GM19239 (cell line): ENCODE results near the gene NINL.
"Not testable (repeated sequence)": the region's sequence is repeated elsewhere in the genome, so short reads cannot be mapped to it uniquely, and the experiment has no call there.

ENCODE experiments used
- DNase-seq: peaks from one replicate; pipeline ENCODE4 v3.0.0; 2011; ENCODE audit warnings: low spot score; ENCODE audit not compliant: insufficient read length
- FAIRE-seq: peaks from 2 replicates; lab custom pipeline; 2011; peaks lifted over from hg19 to GRCh38; lab: Jason Lieb, UNC

NINL gene

DNA sequence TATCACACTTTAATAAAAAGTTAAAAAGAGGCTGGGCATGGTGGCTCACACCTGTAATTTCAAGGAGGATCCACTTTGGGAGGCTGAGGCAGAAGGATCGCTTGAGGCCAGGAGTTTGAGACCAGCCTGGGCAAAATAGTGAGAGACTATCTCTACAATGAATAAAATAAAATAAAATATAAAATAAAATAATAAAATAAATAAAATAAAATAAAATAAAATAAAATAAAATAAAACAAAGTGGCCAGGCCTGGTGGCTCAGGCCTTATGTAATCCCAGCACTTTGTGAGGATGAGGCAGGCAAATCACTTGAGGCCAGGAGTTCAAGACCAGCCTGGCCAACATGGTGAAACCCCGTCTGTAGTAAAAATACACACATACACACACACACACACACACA lies 112.0 kb downstream of the NINL start:
- FAIRE-seq, DNase-seq: not testable (repeated sequence)

DNA sequence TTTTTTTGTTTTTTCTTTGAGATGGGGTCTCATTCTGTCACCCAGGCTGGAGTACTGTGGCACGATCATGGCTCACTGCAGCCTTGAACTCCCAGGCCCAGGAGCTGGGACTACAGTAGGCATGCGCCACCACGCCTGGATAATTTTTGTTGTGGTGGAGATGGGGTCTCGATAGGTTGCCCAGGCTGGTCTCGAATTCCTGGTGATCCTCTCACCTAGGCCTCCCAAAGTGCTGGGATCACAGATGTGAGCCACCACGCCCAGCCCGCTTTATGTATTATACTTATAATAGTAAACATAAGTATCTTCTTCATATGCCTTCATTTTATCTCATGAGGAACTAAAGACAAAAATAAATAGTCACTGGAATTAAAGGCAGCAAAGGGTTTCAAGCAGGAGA lies 114.3 kb downstream of the NINL start:
- DNase-seq (no peak), FAIRE-seq (no peak)

DNA sequence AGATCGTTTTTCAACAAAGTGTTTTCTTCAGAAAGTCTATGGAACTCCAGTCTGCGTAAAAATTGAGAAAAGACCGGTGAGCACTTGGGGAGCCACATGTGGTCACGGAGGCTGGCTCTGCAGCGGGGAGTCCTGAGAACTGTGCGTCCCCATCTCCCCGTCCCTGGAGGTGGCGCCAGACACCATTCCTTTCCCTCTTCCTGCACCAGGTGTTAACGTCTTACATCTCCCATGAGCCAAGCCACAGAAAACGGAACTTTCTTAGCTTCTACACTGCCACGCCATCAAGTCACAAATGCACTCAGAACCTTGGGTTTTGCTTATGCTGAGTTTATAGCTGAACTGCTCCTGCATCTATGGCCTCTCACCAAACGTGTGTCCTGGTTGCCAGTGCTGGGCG lies 115.3 kb downstream of the NINL start:
- DNase-seq (peak; percentile 59), FAIRE-seq (no peak)

DNA sequence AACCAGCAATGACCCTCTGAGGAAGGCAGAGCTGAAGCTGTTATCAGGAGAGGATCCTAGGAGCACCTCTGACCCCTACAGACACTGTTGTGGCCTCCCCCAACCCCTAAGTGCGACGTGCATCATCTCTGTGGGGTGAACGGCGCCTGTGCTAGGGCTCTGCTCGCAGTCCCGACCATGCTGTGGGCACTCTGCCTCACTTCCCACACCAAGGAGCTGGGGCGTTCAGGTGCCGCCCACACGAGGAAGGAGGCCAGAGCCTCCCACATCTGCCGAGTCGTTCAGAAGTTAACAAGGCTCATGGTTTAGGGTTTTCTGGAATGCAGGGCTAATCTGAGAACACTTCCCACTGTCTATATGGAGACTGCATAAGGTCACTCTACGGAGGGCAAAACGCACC lies 115.8 kb downstream of the NINL start:
- no peak for FAIRE-seq
- no peak for DNase-seq

DNA sequence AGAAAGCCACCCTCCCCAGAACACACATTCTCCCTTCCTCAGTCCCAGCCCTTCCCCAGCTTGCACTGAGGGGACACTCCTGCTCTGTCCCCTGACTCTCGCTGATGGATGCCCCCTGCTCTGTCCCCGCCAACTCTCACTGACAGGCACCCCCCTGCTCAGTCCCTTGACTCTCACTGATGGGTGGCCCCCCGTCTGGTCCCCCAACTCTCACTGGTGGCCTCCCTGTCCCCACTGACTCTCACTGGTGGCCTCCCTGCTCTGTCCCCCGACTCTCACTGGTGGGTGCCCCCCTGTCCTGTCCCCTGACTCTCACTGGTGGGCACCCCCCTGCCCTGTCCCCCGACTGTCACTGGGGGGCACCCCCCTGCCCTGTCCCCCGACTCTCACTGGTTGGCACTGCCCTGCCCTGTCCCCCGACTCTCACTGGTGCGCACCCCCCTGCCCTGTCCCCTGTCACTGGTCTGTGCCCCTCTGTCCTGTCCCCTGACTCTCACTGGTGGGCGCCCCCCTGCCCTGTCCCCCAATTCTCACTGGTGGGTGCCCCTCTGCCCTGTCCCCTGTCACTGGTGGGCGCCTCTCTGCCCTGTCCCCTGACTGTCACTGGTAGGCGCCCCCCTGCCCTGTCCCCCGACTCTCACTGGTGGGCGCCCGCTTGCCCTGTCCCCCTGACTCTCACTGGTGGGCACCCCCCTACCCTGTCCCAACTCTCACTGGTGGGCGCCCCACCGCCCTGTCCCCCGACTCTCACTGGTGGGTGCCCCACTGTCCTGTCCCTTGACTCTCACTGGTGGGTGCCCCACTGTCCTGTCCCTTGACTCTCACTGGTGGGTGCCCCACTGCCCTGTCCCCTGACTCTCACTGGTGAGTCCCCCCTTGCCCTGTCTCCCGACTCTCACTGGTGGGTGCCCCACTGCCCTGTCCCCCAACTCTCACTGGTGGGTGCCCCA lies 116.9 kb downstream of the NINL start:
- no peak for FAIRE-seq
- DNase-seq: no peak

DNA sequence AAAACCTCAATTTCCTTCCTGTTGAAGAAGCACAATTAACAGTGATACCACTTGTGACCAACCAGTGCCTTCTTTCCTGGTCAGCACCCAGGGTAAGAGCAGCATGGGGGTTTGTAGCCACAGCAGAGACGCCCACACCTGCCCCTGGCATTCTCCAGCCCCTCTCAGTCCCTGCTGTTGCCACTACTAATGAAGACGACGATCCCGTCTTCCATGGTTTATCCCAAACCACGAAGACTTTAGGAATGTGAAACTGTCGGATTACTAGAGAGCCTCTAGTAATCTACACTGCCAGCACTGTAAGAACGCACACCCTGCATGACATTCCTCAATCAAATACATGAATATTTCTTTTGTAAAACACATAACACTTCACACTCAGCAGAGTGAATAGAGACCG lies 117.9 kb downstream of the NINL start:
- no peak for FAIRE-seq

DNA sequence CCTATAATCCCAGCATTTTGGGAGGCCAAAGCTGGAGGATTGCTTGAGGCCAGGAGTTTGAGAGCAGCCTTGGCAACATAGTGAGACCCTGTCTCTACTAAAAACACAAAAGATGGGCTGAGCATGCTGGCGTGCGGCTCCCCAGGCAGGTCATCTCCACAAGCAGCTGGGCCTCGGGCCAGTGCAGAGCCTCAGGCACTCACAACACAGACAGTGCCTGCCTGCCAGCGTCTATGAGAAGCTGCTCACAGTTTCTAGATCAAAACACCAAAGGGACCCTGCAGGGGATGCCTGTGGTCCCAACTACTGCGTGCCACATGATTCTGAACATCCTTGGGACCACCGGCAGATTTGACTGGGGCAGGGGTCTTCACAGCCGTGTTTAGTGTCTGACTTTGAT lies 118.5 kb downstream of the NINL start:
- DNase-seq (no peak), FAIRE-seq (no peak)

More for the DNA sequence above, 117.9 kb downstream of the NINL start:
- DNase-seq: no peak

DNA sequence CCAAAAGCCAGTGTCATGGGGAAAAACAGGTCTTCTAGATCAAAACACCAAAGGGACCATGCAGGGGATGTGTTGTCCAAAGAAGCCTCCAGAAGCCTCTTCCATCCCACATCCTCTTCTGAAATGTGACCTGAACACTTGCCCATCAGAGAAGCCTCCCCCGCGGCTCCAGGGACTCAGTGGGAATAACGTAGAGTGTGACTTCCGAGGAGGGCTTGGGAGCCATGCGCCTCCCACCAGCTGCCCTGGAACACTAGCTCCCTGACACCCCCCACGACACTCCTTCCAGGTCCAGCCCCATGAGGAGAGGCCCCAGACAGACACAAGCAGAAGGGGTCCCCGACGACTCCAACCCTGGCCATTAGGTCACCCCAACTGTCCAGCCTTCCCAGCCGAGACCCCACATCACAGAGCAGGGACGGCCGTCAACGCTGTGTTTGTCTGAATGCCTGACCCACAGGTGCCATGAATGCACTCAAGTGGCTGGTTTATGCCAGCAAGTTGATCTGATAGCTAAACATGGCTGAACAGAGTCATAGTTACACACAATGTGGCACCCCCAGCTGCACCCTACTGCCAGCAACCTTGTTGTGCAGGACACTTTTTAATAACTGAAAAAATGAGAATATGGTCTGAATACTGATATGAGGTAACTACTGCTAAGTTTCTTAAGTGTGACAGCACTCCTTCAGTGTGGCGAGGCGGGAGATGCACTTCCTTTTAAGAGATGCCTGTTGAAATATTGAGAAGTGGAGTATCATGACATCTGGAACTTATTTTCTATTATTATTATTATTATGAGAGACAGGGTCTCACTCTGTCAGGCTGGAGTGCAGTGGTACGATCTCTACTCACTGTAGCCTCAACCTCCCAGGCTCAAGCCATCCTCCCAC lies 119.8 kb downstream of the NINL start:
- DNase-seq (no peak), FAIRE-seq (no peak)

DNA sequence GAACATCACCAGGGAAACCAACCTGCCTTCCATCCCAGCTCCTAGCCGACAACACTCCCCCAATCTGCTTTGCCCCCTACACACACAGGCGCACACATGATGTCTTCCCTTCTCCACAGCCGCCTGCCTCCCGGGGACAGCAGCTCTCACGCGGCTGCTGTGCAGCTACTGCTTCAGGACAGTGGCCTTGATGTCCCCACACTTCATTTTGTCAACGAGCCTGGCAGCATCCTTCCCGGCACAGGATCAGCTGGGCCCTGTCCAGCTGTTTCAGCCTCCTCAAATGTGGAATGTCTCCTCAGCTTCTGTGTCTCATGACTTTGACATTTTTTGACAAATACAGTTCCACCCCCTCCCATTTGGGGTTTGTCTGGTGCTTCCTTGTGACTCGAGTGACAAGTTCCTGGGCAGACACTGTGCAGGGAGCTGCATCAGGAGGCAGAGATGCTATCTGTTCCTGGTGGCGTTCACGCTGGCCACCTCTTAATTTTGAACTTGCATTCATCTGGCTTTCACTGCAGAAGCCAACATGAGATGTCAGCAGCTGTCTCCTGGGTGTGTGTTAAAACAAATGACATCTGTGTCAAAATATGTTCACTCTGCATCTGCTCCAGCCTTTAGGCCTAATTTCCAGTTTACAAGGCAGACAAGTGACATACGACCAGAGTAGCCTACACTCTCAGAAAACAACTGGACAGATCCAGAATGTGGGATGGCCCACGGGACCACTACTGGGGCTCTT lies 120.7 kb downstream of the NINL start:
- no peak for DNase-seq
- FAIRE-seq: no peak

DNA sequence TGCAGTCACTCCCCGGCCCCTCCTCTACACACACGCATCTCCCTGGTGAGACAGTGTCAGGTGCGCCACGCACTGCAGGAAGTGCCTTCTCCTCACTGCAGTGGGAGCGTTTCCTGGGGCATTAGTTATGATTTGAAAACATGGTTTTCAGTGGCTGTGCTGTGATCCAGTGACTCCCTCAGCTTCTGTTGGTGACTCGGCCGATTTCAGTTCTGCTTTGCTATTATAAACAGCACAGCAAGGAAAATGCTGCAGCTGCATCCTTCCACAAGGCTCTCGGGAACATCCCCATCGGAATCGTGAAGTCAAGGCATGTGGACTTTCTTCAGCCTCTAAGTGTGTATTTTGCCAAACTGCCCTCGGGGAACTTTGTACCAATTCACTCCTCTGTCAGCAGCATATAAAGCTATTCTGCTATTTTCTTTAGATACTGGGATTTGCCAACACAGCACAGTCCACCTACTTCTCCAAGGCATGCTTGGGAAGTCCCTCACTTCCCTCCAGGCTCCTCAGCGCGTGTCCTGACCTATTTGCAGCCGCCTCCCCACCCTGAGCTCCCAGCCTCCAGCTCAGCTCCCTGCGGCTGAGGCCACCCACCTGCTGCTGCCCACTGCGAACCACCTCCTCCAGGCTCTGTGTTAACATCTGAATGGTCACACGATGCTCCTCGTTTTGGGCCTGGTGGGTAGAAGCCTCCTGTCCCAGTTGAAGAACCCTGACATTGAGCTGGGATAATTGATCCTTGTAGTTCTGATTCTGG lies 123.4 kb downstream of the NINL start:
- FAIRE-seq: no peak
- no peak for DNase-seq

DNA sequence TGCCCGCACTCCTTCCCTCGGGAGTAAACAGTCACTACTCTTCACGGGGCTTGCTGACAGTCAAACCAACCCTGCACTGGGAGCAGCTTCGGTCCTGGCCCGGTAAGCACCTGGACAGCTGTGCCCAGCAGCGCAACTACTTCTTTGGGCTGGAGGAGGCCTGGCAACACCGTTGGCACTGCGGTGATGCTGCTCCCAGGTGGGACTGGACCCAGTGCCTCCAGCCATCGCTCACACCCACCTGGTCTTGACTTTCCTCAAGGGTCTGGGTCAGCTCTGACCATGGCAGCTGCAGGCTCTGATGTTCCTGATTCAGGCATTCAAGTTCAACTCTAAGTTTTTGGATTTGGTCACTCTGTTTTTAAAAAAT lies 124.1 kb downstream of the NINL start:
- DNase-seq: no peak
- FAIRE-seq: no peak

DNA sequence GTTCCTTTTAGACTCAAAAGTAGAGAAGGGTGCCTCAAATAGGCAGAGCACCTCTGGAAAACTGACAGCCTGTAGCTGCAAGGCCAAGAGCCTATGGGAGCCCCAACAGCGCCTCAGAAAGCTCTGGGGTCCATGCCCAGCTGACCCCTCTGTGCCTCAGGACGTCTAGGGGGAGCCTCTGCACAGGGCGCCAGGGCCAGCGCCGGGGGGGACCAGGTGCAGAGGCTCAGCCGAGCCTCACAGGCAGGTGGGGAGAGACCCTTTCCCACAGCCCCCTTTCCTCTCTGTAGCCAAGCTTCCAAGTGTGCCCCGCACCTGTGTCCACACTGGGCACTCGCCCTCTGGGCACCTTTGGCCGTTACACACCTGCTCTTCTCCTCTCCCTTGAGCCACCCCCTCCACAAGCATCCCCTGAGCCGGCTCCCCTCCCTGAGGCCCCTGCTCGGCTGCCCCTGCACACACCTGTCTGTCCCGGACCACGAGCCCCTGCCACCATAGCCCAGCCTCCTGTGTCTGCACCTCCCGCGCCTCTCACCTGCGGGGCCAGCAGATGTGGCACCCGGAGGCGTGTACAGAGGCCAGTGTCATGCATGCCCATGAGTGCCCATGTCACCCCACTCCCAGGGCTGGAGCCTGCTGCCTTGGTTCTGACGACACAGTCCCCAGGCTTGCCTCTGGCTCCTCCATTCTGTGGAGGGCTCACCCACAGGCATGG lies 124.6 kb downstream of the NINL start:
- DNase-seq: no peak
- no peak for FAIRE-seq

DNA sequence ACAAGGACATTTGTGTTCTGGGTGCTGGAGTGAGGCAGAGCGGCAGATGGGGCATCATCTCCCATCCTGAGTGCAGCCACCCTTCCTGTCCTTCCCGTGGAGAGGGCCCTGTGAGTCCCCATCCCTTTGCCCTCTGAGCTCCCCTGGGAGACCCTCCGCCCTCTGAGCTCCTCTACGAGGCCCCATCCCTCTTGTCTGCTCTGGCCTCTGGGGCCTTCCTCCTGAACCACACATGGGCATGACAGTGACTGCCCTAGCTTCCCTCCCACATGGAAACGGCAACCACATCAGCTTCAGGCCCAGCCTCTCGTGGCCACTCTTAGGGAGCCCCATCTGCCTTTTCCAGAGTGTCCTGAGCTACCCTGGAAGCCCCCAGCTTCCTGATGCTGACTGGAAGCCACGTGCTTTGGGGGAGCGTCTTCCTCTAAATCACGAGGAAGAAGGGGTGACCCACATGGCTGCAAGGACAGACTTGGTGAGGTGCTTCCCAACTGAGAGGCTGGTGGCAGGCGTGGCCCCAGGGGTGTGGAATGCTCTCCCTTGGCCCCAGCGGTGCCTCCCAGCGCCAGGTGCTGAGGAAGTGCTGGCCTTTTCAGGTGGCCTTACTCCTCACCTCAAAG lies 125.3 kb downstream of the NINL start:
- FAIRE-seq (no peak), DNase-seq (no peak)

DNA sequence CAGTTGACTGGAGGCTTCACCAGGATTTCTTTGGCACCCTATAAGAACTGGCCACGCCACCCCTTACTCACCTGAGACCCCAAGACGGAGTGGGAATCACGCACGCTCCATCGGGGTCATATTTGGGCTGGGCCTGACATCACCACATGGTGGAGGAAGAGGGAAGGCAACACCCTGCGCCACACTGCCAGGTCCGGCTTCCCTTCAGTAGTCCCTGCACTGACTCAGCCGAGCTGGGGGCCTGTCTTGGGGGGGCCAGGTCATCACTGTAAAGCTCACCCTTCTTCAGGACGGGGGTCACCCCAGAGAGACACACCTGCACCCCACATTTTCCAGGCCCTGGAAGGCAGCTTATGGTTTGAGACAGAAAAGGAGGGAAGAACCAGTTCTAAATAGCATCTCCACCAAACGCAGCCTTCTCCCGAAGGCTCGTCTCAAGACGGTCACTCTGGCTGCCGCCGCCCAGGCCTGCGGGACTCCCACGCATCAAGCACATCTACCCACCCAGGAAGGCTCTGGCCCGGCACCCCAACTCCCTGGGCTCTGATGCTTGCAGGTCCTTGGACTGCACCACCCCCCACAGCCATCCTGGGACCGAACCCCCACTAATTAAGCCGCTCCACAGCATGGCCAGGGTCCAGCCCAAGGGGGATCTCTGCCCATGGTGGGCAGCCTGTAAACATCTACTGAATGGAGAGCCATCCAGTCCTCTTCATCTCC lies 126.1 kb downstream of the NINL start:
- DNase-seq (no peak), FAIRE-seq (no peak)

DNA sequence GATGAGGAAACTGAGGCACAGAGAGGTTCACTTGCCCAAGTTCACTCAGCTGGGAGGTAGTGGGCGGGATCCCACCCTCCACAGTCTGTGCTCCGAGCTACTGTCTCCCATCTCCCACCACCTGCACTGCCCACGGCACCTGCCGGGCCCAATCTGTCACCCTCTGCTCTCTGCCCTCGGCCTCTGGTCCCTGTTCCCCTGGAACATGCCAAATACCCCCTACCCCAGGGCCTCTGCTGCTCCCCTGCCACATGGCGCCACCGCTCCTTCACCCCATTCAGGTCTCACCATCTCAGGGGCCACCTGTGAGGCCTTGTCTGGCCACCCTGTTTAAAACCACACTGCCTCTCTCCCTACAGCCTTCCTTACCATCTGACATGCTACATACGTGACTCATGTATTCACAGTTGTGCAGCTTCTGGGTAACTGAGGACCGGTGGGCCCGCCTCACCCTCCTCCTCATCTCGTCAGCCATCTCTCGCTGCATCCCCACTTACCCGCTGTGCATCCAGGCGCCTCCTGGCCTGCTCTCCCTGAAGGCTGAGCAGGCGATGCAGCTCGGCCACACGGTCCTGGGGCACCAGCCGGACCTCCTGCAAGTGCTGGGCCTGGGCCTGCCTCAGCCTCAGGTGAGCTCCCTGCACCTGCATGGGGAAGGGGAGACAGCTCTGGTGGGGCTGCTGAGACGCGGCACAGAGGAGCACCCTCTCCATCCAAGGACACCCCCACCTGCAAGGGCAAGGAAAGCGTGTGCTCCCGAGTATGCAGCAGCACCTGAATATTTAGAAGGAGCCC lies 127.2 kb downstream of the NINL start:
- DNase-seq (no peak), FAIRE-seq (no peak)

DNA sequence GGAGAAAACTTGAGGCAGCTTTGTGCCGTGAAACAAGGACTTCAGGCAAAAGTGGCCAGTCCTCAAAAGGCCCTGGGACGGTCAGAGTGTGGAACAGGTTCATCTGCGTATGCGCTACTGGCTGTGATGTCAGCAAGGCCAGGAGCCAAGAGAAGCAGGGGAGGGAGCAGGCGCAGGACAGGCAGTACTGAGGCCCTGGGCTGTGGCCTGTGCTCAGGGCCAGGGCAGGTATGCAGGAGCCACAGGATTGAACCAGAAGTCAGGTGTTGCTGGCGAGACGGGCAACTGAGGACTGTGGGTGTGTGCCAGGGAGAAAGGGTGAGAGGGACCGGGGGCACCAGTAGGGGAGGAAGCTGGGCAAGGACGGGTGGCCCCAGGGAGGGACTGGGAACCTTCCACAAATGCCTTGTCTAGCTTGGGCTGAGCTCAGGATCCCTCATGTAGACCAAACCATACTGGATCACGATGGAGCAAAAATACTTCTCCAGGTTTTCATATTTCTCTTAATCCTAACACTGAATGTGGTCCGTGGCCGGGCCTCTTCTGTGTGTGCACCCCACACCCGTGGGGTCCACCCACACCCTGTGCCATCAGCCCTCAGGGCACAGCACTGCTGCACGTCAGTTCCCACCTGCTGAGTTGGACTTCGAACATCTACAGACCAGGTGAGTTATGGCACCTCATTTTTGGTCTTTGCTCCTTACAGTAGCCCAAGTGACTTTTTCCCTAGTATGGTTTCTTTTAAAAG lies 131.0 kb downstream of the NINL start:
- DNase-seq: no peak
- no peak for FAIRE-seq
